ENCODE data around the gene ZNF93.
"Not testable (repeated sequence)": the region's sequence is repeated elsewhere in the genome, so short reads cannot be mapped to it uniquely, and the experiment has no call there.

ZNF93 gene

GRCh38 chr19:19900729-19901444, at the start of gene ZNF93:
Gene ZNF93, plus strand, starts transcription at chr19:19900946. Its CDS starts 143 bp downstream, at chr19:19901089.
- DNase-seq (ENCODE audit: low spot score) (peak; percentile 91), FAIRE-seq (peak; percentile 88)

GRCh38 chr19:19851740-19852139, 49.0 kb upstream of the ZNF93 start:
- DNase-seq (ENCODE audit: low spot score); FAIRE-seq: not testable (repeated sequence)

GRCh38 chr19:19858751-19859150, 42.0 kb upstream of the ZNF93 start:
- DNase-seq (ENCODE audit: low spot score) = no peak
- FAIRE-seq = no peak

GRCh38 chr19:19860756-19861390, 39.9 kb upstream of the ZNF93 start:
- DNase-seq (ENCODE audit: low spot score) (no peak), FAIRE-seq (no peak)

- peak; percentile 83 for DNase-seq (ENCODE audit: low spot score)
Measured at GRCh38 chr19:19865750-19866610, 34.8 kb upstream of the ZNF93 start, which contains the start of gene ZNF253. Gene ZNF253, plus strand, starts transcription at chr19:19865882. Its CDS starts 115 bp downstream, at chr19:19865997.

GRCh38 chr19:19866611-19867248, 34.0 kb upstream of the ZNF93 start:
- DNase-seq (ENCODE audit: low spot score) (no peak), FAIRE-seq (no peak)

More at GRCh38 chr19:19865750-19866610, 34.8 kb upstream of the ZNF93 start, which contains the start of gene ZNF253:
- FAIRE-seq = peak; percentile 82

GRCh38 chr19:19870086-19870485, 30.7 kb upstream of the ZNF93 start:
- not testable (repeated sequence) for DNase-seq (ENCODE audit: low spot score); FAIRE-seq

- FAIRE-seq (no peak), DNase-seq (ENCODE audit: low spot score) (no peak)
Measured at GRCh38 chr19:19871932-19872331, 28.8 kb upstream of the ZNF93 start.

GRCh38 chr19:19873381-19873780, 27.4 kb upstream of the ZNF93 start:
- FAIRE-seq = no peak
- DNase-seq (ENCODE audit: low spot score) = no peak

- DNase-seq (ENCODE audit: low spot score) (no peak), FAIRE-seq (no peak)
Measured at GRCh38 chr19:19877724-19878123, 23.0 kb upstream of the ZNF93 start.

- no peak for FAIRE-seq
- no peak for DNase-seq (ENCODE audit: low spot score)
Measured at GRCh38 chr19:19884583-19884982, 16.2 kb upstream of the ZNF93 start.

- not testable (repeated sequence) for FAIRE-seq; DNase-seq (ENCODE audit: low spot score)
Measured at GRCh38 chr19:19892055-19892941, 8.4 kb upstream of the ZNF93 start.

GRCh38 chr19:19900139-19900728, 512 bp upstream of the ZNF93 start:
- DNase-seq (ENCODE audit: low spot score) (peak; percentile 57), FAIRE-seq (no peak)

GRCh38 chr19:19907551-19907950, 6.8 kb downstream of the ZNF93 start:
- peak; percentile 8 for DNase-seq (ENCODE audit: low spot score)
- not testable (repeated sequence) for FAIRE-seq

- FAIRE-seq (no peak), DNase-seq (ENCODE audit: low spot score) (no peak)
Measured at GRCh38 chr19:19909654-19910053, 8.9 kb downstream of the ZNF93 start.

- no peak for FAIRE-seq
- DNase-seq (ENCODE audit: low spot score) = no peak
Measured at GRCh38 chr19:19911150-19911549, 10.4 kb downstream of the ZNF93 start.

- DNase-seq (ENCODE audit: low spot score) (no peak), FAIRE-seq (no peak)
Measured at GRCh38 chr19:19914596-19914995, 13.8 kb downstream of the ZNF93 start.

- DNase-seq (ENCODE audit: low spot score) = not testable (repeated sequence)
Measured at GRCh38 chr19:19930417-19930816, 29.7 kb downstream of the ZNF93 start.

GRCh38 chr19:19933432-19934314, 32.9 kb downstream of the ZNF93 start:
- DNase-seq (ENCODE audit: low spot score); FAIRE-seq: not testable (repeated sequence)

More at GRCh38 chr19:19930417-19930816, 29.7 kb downstream of the ZNF93 start:
- not testable (repeated sequence) for FAIRE-seq
